ENCODE data around the gene CMSS1. TPM values are rescaled to one million over a fixed set of nuclear protein-coding genes. Genes with fewer than 3 reads are reported as not detected.

The CMSS1 gene
- total RNA-seq, 1 donor from 2014 or later: 15.1 TPM

DNA sequence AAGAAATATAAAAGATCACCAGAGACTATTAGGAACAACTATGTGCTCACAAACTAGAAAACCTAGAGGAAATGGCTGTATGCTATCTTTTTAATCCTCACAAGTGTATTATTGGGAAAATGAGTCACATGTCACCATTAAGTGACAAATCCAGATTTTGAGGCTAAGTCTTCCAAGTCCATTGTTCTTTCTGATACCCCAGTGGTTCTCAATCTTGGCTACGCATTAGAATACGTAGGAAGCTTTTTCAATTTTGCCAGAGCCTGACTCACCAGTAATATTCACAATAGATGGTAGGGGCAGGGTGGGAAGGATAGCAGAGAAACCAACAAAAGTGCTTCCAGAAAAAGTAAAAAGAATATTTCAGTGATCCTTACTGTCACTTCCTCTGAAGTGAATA is 179.6 kb downstream of the CMSS1 start:
- no peak for DNase-seq (ENCODE audit: low read depth)

DNA sequence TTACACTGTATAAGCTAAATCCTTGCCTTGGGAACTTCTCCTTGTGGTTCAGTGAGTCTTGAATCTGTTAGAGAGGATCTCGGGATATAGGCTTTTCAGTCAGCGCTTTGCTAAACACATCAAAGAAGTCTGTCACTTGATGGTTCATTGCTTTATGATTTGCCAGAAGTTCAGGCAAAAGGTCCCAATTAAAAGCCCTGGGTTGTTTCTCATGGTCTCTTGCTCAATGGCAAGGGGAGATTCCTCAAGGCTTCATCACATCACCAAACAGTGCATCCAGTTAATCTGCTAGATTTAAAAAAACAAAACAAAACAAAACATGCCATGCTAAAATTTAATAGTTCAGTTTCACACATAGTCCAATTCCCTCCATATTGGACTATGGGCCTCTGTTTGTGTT is 181.9 kb downstream of the CMSS1 start:
- peak; percentile 79 for DNase-seq (ENCODE audit: low read depth)

DNA sequence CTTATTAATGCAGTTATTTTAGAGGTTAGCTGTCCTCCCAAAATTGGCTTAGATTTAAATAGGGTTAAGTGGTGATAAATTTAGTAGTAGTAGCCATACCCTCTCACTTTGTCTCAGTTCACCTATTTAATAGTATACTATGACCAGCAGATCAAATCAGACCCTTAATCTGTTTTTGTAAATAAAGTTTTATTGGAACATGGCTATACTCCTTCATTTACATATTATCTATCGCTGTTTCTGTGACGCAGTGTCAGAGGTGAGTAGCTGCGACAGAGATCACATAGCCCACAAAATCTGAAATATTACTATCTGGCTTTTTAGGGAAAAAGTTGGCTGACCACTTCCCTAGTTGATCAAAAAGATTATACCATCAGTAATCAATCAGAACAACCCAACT is 183.4 kb downstream of the CMSS1 start:
- DNase-seq (ENCODE audit: low read depth): no peak

DNA sequence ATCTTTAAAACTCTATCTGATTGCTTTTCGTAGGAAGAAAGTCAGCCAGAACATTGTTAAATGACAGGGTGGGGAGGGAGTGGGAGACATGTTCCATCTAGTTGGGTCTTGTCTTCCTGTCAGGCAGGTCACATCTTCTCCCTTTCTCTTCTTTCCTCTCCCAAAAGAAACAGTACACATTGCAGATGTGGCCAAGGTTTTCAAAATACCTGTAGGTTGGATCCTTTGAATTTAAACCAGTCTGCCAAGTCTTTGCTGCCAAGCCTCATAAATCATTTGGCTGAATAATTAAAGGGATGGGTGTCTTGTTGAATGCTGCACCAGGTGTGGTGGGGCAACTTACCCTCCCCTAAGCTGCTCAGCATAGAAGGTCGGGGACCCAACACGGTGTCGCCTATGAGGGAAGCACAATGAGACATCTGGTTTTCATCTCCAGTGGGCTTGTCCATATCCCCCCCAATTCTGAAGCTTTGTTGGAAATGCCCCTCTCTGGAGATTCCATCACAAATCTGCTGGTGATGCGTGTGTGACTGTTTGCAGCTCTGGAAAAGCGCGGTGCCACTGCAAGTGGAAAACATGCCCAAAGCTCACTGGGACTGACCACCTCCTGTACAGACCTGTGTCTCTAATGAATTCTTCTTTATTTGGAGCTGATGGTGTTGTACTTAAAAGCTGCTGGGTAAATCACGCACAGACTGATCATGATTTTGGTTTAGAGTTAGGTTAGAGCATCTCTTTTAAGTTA is 184.0 kb downstream of the CMSS1 start:
- DNase-seq (ENCODE audit: low read depth): no peak

DNA sequence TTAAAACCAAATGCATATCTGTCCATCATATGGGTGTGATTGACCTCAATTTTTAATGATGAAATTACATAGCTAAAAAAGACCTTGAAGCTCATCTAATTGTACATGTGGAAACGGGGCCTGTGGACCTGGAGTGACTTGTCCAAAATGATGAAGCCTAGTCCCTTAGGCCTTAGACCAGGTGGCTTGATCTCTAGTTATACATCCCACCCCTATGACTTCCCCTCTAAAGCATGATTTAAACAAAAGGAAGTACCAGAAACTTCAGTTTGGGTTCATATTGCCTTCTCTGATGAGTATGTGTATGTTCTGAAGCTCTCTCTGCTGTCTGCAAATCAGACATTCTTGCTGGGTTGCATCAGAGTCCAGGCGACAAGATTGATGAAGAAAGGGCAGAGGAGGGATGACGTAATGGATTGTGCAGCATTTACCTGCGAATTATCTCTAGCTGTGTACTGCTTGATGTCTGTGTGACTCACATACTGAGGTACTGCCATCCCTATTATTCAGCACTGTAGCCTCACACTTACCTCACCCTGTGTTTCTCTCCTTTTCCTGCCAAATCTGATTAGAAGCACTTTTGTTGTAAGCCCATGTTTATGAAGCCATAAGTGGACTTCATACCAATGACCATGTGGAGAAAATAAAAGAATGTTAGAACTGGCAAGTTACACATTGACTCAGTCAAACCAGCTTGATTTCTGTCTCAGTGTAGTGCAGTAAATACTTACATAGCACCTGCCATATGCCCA is 185.1 kb downstream of the CMSS1 start:
- DNase-seq (ENCODE audit: low read depth): peak; percentile 98

DNA sequence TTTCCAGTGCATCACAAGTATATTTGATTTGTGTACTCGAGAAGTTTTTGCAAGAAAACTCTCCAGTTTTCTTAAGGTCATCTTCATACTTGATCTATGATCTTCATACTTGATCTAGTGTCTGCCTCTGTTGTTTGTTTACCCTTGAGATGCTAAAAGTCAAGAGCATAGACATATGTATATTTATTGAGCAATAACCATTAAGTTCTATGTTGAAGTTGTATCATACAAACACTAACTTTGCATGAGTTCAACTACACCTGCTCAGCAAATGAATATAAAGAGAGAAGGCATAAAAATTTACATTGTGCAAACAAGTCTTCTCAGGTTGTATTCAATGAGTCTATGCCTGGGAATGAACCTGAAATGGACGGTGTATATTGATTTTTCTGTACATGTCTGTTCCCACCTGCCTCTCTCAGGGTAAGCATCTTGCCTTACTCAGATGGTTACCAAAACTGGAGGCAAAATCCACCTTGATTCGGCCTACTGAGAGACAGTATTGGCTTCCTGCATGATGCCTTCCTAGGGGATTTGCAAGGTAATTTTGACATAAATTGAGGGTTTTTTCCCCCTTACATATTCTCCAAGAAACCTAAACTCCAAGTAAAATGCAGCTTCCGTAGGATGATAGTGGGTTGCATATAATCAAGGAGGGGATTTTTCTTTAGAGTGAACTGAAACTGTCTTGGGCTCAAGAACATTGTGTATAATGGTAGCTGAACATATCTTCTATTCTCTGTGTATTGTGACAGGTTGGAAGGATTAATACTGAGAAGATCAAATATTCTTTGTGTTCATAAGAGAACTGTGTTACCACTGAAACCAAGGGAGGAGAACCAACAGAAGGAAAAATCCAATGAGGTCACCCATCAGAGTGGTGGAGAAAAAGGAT is 186.2 kb downstream of the CMSS1 start:
- DNase-seq (ENCODE audit: low read depth): no peak

DNA sequence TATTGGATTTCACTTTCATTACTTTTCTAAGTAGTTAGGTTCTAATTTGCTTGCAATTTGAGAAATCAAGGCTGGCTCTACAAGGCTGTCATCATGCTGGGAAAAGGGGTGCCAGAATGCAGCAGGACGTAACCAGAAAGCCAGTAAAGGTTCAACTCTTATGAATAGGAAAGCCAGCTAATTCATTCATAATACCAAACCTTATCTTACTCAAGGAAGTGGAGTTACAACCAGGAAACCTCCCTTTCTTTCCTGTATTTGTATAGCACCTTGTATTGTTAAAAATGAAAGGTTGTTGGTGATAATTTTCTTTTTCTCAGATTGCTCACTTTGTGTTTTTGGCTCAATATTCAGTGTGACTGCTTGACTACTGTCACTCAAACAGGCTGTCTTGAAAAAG is 187.3 kb downstream of the CMSS1 start:
- no peak for DNase-seq (ENCODE audit: low read depth)

DNA sequence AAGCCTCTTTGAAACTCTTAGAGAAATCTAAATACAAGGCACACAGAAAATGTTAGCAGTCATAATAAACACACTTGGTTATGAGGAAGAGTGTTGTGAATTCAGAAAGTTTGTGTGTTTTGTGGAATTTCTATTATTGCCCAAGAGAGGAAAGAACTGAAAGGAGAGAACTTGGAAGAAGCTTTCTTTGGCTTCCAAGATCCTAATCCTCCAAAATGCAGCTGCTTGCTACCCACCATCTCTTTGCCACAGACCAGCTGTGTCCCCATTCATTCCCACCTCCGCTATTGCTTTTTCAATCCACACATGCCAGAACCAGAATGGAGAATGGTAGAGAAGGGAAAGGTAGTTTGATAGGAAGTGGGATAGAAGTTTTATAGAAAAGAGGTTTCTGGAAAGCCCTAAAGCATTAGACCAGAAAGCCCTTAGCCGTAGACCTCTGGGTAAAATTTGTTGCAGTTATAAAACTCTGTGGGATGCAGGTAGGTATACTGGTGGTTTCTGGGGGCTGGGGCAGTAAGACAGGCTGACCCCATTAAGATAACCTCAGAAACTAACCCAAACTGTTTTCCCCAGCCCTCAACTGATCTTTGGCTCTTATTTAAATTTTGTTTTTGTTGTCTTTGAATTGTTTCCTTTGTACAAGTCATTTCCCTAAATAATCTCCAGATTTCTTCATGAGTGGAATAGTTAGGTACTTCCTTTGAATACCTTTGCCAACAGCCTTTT is 188.2 kb downstream of the CMSS1 start:
- DNase-seq (ENCODE audit: low read depth): no peak

DNA sequence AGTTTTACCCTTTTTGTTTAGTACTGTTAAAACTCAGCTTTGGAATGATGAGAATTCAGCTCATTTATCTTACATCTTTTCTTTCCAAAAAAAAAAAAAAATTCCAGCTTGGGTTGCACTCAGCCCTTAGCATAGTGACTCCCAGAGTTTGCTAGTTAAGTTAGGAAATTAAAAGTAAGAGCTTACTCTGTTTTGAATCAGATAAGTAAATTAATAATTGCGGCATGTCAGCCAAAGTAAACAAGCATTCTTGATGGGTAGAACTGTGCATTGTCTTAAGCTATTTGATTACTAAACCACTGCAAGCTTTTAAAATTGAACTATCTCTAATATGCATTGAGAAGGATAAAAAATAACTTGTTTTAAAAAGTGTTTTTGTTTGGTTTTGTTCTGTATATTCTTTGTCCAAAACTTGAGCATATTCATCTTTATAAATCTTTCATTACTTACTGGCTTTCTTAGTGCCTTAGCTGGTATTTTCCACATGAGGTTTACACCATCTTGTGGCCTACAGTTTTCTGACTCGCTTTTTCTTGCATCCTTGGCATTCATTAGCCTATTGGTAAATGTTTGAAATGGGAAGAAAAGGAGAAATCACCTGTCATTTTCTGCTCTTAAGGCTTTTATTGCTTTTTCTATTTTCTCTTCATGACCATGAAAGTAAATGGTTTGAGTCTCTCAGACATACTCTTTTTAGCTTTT is 189.1 kb downstream of the CMSS1 start:
- DNase-seq (ENCODE audit: low read depth): peak; percentile 76

DNA sequence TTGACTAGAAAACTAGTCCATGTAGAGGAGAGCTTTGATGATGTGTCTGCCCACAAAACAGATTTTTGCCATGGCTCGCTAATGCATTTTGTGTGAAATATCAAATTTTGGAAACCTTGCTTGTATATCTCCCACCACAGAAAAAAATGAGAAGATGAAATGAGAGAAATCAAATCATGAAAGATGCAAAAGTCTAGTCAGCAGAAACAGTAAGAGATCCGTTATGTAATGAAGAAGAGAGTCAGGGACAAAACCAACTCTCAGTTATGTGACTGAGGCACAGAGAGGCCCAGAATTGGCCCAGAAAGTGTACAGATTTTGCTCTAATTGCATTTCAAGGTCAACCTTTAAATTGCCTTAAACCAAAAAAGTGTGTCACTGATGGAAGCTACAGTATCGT is 189.7 kb downstream of the CMSS1 start:
- DNase-seq (ENCODE audit: low read depth): no peak

DNA sequence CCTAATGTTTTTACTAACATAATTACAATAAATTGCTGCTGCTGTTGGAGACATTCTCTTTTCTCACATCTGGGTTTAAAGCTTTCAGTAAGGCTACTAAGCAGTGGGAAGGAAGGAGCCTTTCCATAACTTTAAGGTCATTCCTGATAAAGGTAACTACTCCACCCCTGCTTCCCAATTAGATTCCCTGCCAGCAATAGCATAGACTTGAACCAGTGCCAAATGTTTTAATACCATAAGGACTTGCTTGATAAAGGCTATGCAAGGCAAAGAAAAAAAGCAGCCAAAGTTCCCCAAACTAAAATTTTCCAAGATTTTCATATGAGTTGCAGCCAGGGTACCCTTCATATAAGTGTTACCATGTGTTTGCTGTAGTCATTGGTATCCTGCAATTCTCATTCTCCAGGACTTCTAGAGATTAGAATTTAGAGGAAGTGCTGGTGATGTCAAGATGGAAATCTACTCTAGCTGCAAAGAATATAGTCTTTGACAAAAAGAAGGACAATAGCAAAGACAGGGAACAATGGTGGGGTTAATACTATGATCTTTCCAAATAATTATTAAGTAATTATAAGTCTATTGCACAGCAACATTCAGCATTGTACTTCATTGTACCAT is 190.5 kb downstream of the CMSS1 start:
- no peak for DNase-seq (ENCODE audit: low read depth)

DNA sequence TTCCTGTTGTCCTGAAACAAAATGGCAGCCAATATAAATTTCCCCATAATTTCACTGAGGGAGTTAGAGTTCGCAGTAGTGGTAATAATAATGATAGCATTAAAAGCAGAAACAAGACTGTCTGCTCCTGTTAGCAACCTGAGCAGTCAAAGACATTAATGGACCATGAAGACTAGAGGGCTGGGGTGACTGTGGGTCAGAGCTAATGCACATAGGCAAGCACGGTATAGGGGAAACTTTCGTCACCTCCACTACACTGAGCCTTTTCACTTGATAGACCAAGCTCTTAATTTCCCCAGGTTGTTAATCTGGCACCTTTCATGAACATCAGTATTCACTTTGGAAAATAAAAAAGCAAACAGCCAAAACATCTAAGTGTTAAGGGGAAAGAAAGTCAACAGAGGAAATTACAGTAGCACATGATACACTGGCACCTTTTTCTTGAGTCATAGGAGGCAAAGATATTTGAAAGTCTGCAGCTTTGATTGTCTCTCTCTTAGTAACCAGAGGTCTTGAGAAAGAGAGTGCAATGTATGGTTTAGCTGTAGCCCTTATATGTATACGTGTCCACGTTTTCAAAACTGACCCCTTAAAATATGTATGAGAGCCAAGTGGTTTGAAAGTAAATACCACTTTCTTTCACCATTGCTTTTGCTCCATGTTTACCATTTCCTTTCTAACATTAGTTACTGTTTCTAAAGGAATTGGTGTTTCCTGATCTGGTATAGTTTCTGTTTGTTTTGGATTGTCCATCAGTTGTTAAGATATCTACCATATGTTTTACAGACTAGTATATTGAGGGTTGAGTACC is 191.8 kb downstream of the CMSS1 start:
- peak; percentile 39 for DNase-seq (ENCODE audit: low read depth)

DNA sequence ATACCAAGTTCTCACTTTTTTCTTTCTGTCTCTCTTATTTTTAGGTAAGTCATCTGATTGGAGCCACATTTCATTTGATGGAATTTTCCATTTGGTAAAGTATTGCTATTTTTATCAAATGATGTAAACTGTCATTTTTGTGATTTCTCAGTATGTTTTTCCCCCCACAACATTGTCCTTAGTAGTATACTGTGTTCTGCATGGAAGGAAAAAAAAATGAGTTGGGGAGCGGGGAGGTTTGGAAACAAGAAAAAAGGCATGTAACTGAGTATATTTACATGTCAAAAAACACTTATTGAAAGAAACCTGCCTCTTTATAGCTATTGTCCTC is 192.4 kb downstream of the CMSS1 start:
- DNase-seq (ENCODE audit: low read depth): no peak

DNA sequence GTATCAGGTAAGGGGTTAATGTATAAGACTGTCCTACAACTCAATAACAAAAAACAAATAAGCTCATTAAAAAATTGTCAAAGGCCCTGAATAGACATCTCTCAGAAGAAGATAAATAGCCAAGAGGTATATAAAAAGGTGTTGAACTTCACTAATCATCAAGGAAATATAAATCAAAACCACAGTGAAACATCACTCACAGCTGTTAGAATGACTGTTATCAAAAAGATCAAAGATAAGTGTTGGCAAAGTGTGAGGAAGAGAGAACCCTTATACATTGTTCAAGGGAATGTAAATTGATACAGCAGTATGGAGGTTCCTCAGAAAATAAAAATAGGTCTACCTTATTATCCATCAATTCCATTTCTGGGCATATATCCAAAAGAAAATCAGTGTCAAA is 201.1 kb downstream of the CMSS1 start:
- no peak for DNase-seq (ENCODE audit: low read depth)

DNA sequence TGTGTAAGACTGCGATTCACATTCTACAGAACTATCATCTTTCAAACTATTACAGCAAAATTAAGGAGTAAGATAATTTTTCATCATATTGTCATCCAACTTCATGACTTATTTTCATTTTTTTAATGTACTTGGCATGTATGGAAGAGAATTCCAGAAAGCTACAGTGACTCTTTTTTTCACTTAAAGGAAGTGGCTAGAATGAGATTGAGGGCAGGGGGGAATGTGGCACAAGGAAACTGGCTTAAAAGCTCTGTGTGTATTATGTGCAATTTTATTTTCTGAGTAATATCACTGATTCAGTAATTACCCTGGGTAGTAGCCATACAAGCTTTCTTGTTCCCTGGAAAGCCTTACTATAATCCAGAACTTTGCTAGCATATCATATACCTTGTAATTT is 202.1 kb downstream of the CMSS1 start:
- no peak for DNase-seq (ENCODE audit: low read depth)

DNA sequence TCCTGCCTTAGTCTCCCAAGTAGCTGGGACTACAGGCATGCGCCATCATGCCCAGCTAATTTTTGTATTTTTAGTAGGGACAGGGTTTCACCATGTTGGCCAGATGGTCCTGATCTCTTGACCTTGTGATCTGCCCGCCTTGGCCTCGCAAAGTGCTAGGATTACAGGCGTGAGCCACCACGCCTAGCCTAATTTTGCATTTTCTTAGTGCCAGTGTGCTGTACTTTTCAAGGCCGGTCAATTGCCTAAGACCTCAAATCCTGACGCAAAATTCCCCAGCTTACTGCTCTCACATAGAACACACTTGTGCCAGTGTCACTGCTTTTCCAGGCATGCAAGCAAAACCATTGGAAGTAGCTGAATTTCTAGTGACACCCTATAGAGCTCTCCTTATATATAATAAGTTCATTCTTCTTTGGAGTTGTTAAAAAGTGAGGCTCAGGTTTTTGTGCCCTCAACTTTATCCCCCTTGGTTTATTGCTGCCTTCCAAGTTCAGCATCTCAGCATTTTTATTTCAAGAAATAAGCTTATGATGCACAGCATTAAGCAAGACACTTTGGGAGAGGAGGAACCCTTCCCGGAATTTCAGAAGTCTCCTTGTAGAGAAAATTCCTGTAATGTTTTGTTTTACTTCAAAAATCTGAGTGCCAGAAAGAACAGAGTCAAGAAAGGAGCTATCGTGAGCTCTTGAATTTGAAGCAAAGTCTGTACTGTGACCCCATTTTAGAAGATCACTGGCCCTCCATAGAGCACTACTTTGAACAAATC is 203.4 kb downstream of the CMSS1 start:
- DNase-seq (ENCODE audit: low read depth): no peak

DNA sequence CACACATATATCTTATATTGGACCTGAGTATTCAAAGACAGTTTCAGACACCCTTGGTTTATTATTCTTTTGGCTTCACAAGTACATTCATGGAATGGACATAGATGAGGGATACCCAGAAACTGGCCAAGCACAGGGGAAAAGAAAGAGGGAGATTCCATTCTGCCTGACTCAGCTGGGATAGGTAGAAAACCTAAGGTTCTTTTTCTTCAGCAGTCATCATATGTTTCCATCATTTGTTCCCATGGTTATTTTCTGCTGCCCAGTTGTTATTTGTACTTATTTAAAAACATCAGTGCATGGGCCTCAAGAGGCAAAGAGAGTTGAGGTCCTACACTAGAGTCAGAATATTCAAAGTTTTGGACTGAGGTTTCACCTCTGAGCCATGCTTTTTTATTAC is 204.8 kb downstream of the CMSS1 start:
- peak; percentile 60 for DNase-seq (ENCODE audit: low read depth)

DNA sequence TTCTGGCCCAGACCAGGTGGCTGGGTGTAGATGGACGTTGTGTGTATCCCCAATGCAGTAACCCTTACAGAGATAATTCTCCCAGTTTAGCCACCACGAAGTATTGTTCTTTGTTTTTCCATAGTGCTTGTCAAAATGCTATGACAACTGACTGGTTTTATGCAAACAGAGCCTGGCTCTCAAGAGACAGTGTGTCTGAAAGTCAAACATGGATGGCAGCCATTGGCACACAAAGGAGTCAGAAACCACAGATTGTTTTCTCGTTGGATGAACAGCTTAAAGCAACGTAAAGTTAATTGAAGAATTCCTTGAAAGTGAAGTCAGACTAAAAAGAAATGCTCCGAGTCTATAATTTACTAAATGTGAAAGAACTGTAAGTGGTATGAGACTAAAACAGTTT is 205.5 kb downstream of the CMSS1 start:
- peak; percentile 91 for DNase-seq (ENCODE audit: low read depth)

DNA sequence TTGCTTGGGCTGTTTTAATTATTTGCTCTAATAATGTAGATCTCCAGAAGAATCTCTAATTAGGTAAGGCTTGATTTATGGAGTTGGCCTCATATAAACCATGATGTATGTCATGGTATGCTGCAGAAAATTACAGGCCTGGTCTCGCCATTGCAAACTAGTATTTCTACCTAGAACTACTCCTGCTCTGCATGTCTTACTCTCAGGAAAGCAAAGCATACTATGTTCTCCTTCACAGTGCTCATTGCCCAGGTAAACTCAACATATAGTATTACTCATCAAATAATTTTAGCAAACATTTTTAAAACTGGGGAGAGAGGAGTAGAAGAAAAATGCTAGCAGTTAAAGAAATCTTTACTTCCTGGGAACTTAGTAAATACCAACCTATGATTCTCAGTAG is 205.9 kb downstream of the CMSS1 start:
- no peak for DNase-seq (ENCODE audit: low read depth)

Measured in renal cortical epithelial cell (primary cell).